T-helper 17 cell (primary cell): ENCODE measurements around the gene CTNNA2. TPM values are rescaled to one million over a fixed set of nuclear protein-coding genes. Genes with fewer than 3 reads are reported as not detected.

Source experiments
- ATAC-seq: fragments of 150-1000 bp; cut with Tn5 transposase; 2 replicates; pipeline ENCODE4 v1.10.0; 2021; ENCODE audit warnings: mild to moderate bottlenecking, moderate library complexity
- DNase-seq, 3 donors: peaks; one replicate each; pipeline versions ENCODE4 v3.0.0 to v3.0.0-alpha.2; 2020 to 2021
- H3K9me3 ChIP-seq: one replicate; pipeline ENCODE4 v1.7.0; 2013; ENCODE audit warnings: low read length, mild to moderate bottlenecking; ENCODE audit not compliant: control insufficient read depth, poor library complexity, severe bottlenecking
- H3K27ac Mint-ChIP-seq: one replicate; pipeline ENCODE4 v1.8.0; 2022; ENCODE audit warnings: mild to moderate bottlenecking, moderate library complexity, mixed read lengths
- H3K27me3 Mint-ChIP-seq: one replicate; pipeline ENCODE4 v1.8.0; 2022; ENCODE audit warnings: mixed read lengths
- H3K36me3 Mint-ChIP-seq: one replicate; pipeline ENCODE4 v1.8.0; 2022; ENCODE audit warnings: low read depth, mixed read lengths
- H3K4me1 Mint-ChIP-seq: one replicate; pipeline ENCODE4 v1.8.0; 2022; ENCODE audit warnings: mild to moderate bottlenecking, mixed read lengths
- H3K4me3 Mint-ChIP-seq: one replicate; pipeline ENCODE4 v1.8.0; 2022; ENCODE audit warnings: mild to moderate bottlenecking, moderate library complexity, mixed read lengths
- total RNA-seq, 4 donors: library from RNA in 2 of 4; stranded (reverse) in 2 of 4; gene quantifications; one replicate each; pipeline ENCODE4 v1.2.3 and lab custom pipeline; 2022 to 2026

The CTNNA2 gene
- total RNA-seq, 2 donors from 2014 or later: not detected

GRCh38 chr2:79952616-79953015 is 439.8 kb downstream of the CTNNA2 start:
- no peaks in the 10 kb centered on the region for H3K27me3 Mint-ChIP-seq
- H3K27ac Mint-ChIP-seq: no peak overlapping the region
- no peak for ATAC-seq
- no peak for DNase-seq
- no peak overlapping the region for H3K4me3 Mint-ChIP-seq
- no peaks in the 10 kb centered on the region for H3K9me3 ChIP-seq
- no peaks in the 10 kb centered on the region for H3K36me3 Mint-ChIP-seq
- H3K4me1 Mint-ChIP-seq: no peaks in the 10 kb centered on the region

GRCh38 chr2:79960035-79960434 is 447.2 kb downstream of the CTNNA2 start:
- DNase-seq: no peak
- H3K4me3 Mint-ChIP-seq: no peak overlapping the region
- no peak overlapping the region for H3K27ac Mint-ChIP-seq
- H3K36me3 Mint-ChIP-seq: no peaks in the 10 kb centered on the region
- no peaks in the 10 kb centered on the region for H3K4me1 Mint-ChIP-seq
- no peaks in the 10 kb centered on the region for H3K27me3 Mint-ChIP-seq
- H3K9me3 ChIP-seq: no peaks in the 10 kb centered on the region
- no peak for ATAC-seq

GRCh38 chr2:79960519-79960918 is 447.7 kb downstream of the CTNNA2 start:
- no peak overlapping the region for H3K4me3 Mint-ChIP-seq

GRCh38 chr2:79964966-79965365 is 452.1 kb downstream of the CTNNA2 start:
- Mint-ChIP-seq H3K27me3 (no peaks in the 10 kb centered on the region), H3K36me3 (no peaks in the 10 kb centered on the region), H3K27ac (no peak overlapping the region), H3K4me1 (no peaks in the 10 kb centered on the region), H3K4me3 (no peak overlapping the region)
- H3K9me3 ChIP-seq: no peaks in the 10 kb centered on the region
- DNase-seq (no peak), ATAC-seq (no peak)

More at GRCh38 chr2:79960519-79960918, 447.7 kb downstream of the CTNNA2 start:
- H3K9me3 ChIP-seq: no peaks in the 10 kb centered on the region
- Mint-ChIP-seq H3K27me3 (no peaks in the 10 kb centered on the region), H3K36me3 (no peaks in the 10 kb centered on the region), H3K4me1 (no peaks in the 10 kb centered on the region), H3K27ac (no peak overlapping the region)
- no peak for DNase-seq
- ATAC-seq: no peak

- Mint-ChIP-seq H3K4me3 (no peak overlapping the region), H3K27ac (no peak overlapping the region), H3K27me3 (no peaks in the 10 kb centered on the region), H3K4me1 (no peaks in the 10 kb centered on the region), H3K36me3 (no peaks in the 10 kb centered on the region)
- ATAC-seq (no peak), DNase-seq (no peak)
- H3K9me3 ChIP-seq: no peaks in the 10 kb centered on the region
Observed at GRCh38 chr2:79966369-79966768, 453.5 kb downstream of the CTNNA2 start.

GRCh38 chr2:79966882-79967281 is 454.0 kb downstream of the CTNNA2 start:
- Mint-ChIP-seq H3K27me3 (no peaks in the 10 kb centered on the region), H3K36me3 (no peaks in the 10 kb centered on the region), H3K4me1 (no peaks in the 10 kb centered on the region), H3K4me3 (no peak overlapping the region), H3K27ac (no peak overlapping the region)
- DNase-seq: no peak
- ATAC-seq: no peak
- no peaks in the 10 kb centered on the region for H3K9me3 ChIP-seq

GRCh38 chr2:79971807-79972206 is 459.0 kb downstream of the CTNNA2 start:
- H3K27ac Mint-ChIP-seq: no peak overlapping the region
- no peaks in the 10 kb centered on the region for H3K9me3 ChIP-seq
- ATAC-seq (no peak), DNase-seq (no peak)
- H3K36me3 Mint-ChIP-seq: no peaks in the 10 kb centered on the region
- H3K27me3 Mint-ChIP-seq: no peaks in the 10 kb centered on the region
- H3K4me1 Mint-ChIP-seq: no peaks in the 10 kb centered on the region
- no peak overlapping the region for H3K4me3 Mint-ChIP-seq

- Mint-ChIP-seq H3K27ac (no peak overlapping the region), H3K4me3 (no peak overlapping the region), H3K4me1 (no peaks in the 10 kb centered on the region), H3K27me3 (no peaks in the 10 kb centered on the region), H3K36me3 (no peaks in the 10 kb centered on the region)
- DNase-seq: no peak
- no peaks in the 10 kb centered on the region for H3K9me3 ChIP-seq
- no peak for ATAC-seq
Observed at GRCh38 chr2:79972661-79973060, 459.8 kb downstream of the CTNNA2 start.

GRCh38 chr2:79975791-79976565 is 463.1 kb downstream of the CTNNA2 start:
- H3K36me3 Mint-ChIP-seq: no peaks in the 10 kb centered on the region
- no peaks in the 10 kb centered on the region for H3K9me3 ChIP-seq

GRCh38 chr2:79977792-79978191 is 464.9 kb downstream of the CTNNA2 start:
- no peak for ATAC-seq
- no peaks in the 10 kb centered on the region for H3K9me3 ChIP-seq
- Mint-ChIP-seq H3K36me3 (no peaks in the 10 kb centered on the region), H3K27me3 (no peaks in the 10 kb centered on the region), H3K27ac (no peak overlapping the region), H3K4me1 (no peaks in the 10 kb centered on the region), H3K4me3 (no peak overlapping the region)
- no peak for DNase-seq

More at GRCh38 chr2:79975791-79976565, 463.1 kb downstream of the CTNNA2 start:
- Mint-ChIP-seq H3K4me1 (no peaks in the 10 kb centered on the region), H3K4me3 (no peak overlapping the region), H3K27ac (no peak overlapping the region), H3K27me3 (no peaks in the 10 kb centered on the region)
- ATAC-seq (no peak), DNase-seq (no peak)

GRCh38 chr2:79980116-79980515 is 467.3 kb downstream of the CTNNA2 start:
- no peak for ATAC-seq
- no peaks in the 10 kb centered on the region for H3K9me3 ChIP-seq
- Mint-ChIP-seq H3K27me3 (no peaks in the 10 kb centered on the region), H3K4me3 (no peak overlapping the region), H3K27ac (no peak overlapping the region), H3K4me1 (no peaks in the 10 kb centered on the region), H3K36me3 (no peaks in the 10 kb centered on the region)
- DNase-seq: no peak

GRCh38 chr2:79980816-79981215 is 468.0 kb downstream of the CTNNA2 start:
- H3K9me3 ChIP-seq: no peaks in the 10 kb centered on the region
- Mint-ChIP-seq H3K27ac (no peak overlapping the region), H3K27me3 (no peaks in the 10 kb centered on the region), H3K4me3 (no peak overlapping the region), H3K36me3 (no peaks in the 10 kb centered on the region), H3K4me1 (no peaks in the 10 kb centered on the region)
- no peak for DNase-seq
- ATAC-seq: no peak

- DNase-seq (no peak), ATAC-seq (no peak)
- Mint-ChIP-seq H3K4me3 (no peak overlapping the region), H3K27ac (no peak overlapping the region), H3K4me1 (no peaks in the 10 kb centered on the region), H3K27me3 (no peaks in the 10 kb centered on the region), H3K36me3 (no peaks in the 10 kb centered on the region)
- no peaks in the 10 kb centered on the region for H3K9me3 ChIP-seq
Observed at GRCh38 chr2:79981316-79981715, 468.5 kb downstream of the CTNNA2 start.

GRCh38 chr2:79982445-79982844 is 469.6 kb downstream of the CTNNA2 start:
- Mint-ChIP-seq H3K4me3 (no peak overlapping the region), H3K27me3 (no peaks in the 10 kb centered on the region), H3K4me1 (no peaks in the 10 kb centered on the region), H3K27ac (no peak overlapping the region), H3K36me3 (no peaks in the 10 kb centered on the region)
- no peak for DNase-seq
- H3K9me3 ChIP-seq: no peaks in the 10 kb centered on the region
- no peak for ATAC-seq
